GM12872 (cell line): Measurements from ENCODE around the gene PNCK.
A peak's percentile ranks its signal among the peaks of the same experiment; 100 is the strongest.

ENCODE experiments used
- TF ChIP-seq, protein P1 (sequence below): IDR thresholded peaks from 3 replicates; pipeline ENCODE4 v1.5.1; 2011; ENCODE audit warnings: low read depth, mild to moderate bottlenecking, low read length, moderate library complexity; ENCODE audit not compliant: insufficient read depth

Gene PNCK

GRCh38 chrX:153708415-153708814, 34.8 kb upstream of the PNCK start:
- TF ChIP-seq, protein P1, sequence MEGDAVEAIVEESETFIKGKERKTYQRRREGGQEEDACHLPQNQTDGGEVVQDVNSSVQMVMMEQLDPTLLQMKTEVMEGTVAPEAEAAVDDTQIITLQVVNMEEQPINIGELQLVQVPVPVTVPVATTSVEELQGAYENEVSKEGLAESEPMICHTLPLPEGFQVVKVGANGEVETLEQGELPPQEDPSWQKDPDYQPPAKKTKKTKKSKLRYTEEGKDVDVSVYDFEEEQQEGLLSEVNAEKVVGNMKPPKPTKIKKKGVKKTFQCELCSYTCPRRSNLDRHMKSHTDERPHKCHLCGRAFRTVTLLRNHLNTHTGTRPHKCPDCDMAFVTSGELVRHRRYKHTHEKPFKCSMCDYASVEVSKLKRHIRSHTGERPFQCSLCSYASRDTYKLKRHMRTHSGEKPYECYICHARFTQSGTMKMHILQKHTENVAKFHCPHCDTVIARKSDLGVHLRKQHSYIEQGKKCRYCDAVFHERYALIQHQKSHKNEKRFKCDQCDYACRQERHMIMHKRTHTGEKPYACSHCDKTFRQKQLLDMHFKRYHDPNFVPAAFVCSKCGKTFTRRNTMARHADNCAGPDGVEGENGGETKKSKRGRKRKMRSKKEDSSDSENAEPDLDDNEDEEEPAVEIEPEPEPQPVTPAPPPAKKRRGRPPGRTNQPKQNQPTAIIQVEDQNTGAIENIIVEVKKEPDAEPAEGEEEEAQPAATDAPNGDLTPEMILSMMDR, result peak; percentile 39

GRCh38 chrX:153707406-153707805, 33.8 kb upstream of the PNCK start:
- TF ChIP-seq, protein P1, result no peak

DNA sequence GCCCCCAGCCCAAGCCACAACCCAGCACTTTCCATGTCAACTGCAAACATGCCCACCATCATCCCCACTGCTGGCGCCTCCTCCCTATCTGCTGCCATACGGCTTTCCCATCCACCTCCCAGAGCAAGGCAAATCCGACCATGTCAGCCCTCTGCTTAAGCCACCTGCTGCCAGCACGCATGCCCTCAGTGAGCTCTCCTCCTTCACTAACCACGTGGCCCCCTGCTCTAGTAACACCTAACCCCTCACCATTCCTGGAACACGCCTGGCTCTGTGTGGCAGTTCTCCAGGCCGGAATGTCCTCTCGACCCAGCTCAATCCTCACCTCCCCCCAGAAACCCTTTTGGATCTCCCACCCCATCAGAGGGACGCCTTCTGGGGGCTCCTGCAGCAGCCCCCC, 33.2 kb upstream of the PNCK start:
- TF ChIP-seq, protein P1, result no peak

DNA sequence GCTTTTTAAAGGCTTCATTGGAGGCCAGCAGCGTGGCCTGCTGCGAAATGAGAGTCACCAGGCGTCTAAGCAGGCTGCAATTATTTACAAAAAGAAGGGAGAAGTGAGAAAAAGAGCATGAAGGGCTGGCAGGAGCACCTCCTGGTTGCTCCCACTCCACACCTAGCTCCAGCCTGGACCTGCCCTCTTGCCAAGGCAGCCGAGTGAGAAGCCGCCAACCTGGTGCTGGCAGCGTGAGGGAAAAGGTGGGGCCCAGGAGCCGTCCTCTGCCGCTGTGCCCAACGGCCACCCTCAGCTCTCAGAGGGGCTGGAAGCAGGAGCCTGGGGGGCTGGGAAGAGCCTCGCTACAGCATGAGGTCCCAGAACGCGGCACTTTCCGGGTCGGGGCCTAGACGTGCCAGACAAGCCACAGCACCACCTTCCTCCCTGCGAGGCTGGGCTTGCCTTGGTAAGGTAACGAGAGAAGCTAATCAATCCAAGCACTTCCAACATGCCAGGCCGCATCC, 30.5 kb upstream of the PNCK start:
- TF ChIP-seq, protein P1, result no peak

DNA sequence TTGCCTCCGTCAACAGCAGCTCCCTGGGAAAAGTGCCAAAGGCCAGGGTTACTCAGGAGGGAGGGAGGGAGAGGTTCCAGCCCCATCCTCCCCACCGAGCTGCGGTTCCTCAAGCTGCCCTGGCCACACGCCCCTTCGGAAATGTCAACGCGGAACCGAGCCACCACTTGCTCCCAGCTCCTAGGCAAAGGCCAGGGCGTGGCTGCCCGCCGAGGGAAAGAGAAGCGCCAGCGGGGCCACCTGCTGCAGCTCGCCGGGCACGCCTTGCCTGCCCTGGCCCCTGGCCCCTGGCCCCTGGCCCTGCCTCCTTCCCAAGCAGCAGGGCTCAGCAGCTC, 29.4 kb upstream of the PNCK start:
- TF ChIP-seq, protein P1, result no peak

DNA sequence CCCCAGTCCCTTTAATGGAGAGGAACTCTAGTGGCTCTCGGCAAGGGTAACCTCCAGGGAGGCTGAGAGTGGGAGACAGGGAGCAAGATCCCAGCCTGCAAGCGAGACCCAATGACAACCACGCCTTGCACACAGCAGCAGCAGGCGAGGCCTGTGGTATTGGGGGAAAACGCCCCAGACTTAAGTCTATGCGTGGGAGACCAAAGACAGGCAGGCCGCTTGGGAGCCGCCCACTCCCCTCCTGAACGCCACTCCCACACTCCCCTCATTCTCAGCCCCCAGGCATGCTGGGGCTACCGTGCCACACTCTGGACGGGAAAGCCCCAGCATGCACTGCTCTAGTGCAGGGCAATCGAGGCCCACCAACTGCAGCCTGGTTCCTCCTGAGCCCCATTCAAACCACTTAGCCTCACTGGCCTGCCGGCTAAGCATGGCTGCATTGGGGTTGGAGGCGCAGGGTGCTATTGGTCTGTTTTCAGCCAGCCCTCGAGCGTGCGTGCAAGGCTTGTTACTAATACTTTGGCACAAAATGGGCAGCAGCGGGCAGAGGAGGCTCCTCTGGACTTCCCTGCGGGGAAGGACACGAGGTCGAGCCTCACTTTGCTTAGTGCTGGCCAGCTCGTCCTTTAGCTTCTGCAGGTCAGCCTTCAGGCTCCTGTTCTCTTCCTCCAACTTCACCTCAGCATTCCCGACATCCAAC, 28.9 kb upstream of the PNCK start:
- TF ChIP-seq, protein P1, result no peak

DNA sequence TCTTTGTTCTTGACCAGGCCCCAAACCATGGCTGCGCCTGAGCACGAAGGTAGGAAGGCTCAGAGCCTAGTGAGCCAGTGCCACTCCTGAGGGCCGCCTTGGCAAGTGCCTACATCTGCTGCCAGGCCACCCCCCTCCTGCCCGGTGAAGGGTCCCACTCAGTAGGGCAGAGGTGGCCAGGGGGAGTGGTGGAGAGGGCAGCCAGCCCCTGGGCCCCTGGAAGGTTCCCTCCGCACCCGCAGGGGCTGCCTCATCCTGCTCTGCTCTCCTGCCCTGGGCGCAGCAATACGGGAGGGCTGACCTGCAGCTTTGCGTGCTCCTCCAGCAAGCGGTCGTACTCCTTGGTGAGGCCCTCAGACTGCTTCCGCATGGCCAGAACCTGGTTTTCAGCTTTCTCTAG, 28.1 kb upstream of the PNCK start:
- TF ChIP-seq, protein P1, result no peak
